Mesothelial cell of epicardium (in vitro differentiated cells): ENCODE results near the gene SLC26A8. TPM values are rescaled to one million over a fixed set of nuclear protein-coding genes. Genes with fewer than 3 reads are reported as not detected.
"Not testable (repeated sequence)": the region's sequence is repeated elsewhere in the genome, so short reads cannot be mapped to it uniquely, and the experiment has no call there.

Source experiments
- DNase-seq, 2 experiments: peaks; one replicate each; pipeline ENCODE4 v3.0.0; 2021; ENCODE audit warnings: low spot score in 2 of 2; ENCODE audit not compliant: unreplicated experiment in 2 of 2
- H3K27ac Mint-ChIP-seq: 2 replicates; pipeline ENCODE4 v1.8.0; 2021; ENCODE audit warnings: mixed read lengths
- H3K27me3 Mint-ChIP-seq: 2 replicates; pipeline ENCODE4 v1.8.0; 2021; ENCODE audit warnings: low read depth, mixed read lengths
- H3K36me3 Mint-ChIP-seq: 2 replicates; pipeline ENCODE4 v1.8.0; 2021; ENCODE audit warnings: mixed read lengths
- H3K4me1 Mint-ChIP-seq: 2 replicates; pipeline ENCODE4 v1.8.0; 2021; ENCODE audit warnings: mixed read lengths
- H3K4me3 Mint-ChIP-seq: 2 replicates; pipeline ENCODE4 v1.8.0; 2021; ENCODE audit warnings: mild to moderate bottlenecking, moderate library complexity, mixed read lengths
- H3K9me3 Mint-ChIP-seq: 2 replicates; pipeline ENCODE4 v1.8.0; 2021; ENCODE audit warnings: mixed read lengths
- total RNA-seq: library from RNA; stranded (reverse); gene quantifications from 3 replicates; pipeline ENCODE4 v1.2.1, GENCODE V29; 2021
- TF ChIP-seq, protein P1 (sequence below): fragments of 200-600 bp; sonication (generic); IDR thresholded peaks from one replicate; pipeline ENCODE4 v1.5.0; 2021; ENCODE audit warnings: antibody characterized with exemption; ENCODE audit not compliant: unreplicated experiment

Gene SLC26A8
- total RNA-seq, 1 donor from 2014 or later, result 0.29 TPM

DNA sequence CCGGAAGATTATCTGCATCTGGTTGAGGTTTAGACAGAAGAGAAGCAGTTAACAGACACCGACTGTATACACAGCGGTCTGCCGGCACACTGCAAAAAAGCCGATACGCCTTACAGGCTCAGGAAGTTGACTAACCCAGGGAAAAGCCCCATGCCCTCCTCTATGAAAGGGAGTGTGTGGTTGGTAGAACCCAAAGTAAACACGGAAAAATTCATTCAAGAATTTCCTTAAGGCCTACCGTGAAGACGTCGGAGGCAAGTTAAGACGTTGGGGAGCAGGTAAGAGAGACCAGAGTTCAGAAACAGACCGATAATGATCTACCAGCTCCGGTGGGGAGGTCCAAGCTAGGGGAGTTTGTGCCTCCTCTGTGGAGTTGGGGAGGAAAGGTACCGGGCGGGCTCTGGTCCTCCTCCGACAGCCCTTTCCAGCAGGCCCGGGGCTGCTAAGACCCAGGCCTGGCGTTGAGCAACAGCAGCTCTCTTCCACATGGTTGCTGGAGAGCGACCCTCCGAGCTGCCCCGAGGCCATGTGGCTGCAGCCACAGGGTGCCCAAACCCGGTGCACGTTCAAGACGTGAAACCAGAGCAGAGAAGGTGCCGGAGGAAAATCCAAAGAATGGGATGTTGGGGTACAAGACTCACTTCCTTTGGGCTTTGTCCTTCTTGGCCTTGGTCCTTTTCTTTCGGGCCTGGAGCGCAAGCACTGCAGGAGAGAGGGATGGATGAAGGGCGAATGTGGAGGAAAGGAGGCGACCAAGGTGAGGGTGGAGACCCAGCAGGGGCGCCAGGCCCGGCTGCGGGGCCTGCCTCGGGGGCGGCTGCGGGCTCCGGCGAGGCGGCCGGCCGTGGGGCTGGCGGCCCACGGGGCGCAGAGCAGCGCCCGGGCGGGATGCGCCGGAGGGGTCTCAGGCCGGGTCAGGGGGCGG, 104.4 kb downstream of the SLC26A8 start:
- H3K36me3 Mint-ChIP-seq, result no peaks in the 10 kb centered on the region
- H3K27me3 Mint-ChIP-seq, result no peaks in the 10 kb centered on the region
- DNase-seq, result peak; percentile 29 to 55
- peak overlapping the region; percentile 98 for H3K27ac Mint-ChIP-seq
- peak overlapping the region; percentile 99 for H3K4me3 Mint-ChIP-seq
- H3K9me3 Mint-ChIP-seq, result no peaks in the 10 kb centered on the region
- peaks cover 39% of the 10 kb centered on the region for H3K4me1 Mint-ChIP-seq
- TF ChIP-seq, protein P1, sequence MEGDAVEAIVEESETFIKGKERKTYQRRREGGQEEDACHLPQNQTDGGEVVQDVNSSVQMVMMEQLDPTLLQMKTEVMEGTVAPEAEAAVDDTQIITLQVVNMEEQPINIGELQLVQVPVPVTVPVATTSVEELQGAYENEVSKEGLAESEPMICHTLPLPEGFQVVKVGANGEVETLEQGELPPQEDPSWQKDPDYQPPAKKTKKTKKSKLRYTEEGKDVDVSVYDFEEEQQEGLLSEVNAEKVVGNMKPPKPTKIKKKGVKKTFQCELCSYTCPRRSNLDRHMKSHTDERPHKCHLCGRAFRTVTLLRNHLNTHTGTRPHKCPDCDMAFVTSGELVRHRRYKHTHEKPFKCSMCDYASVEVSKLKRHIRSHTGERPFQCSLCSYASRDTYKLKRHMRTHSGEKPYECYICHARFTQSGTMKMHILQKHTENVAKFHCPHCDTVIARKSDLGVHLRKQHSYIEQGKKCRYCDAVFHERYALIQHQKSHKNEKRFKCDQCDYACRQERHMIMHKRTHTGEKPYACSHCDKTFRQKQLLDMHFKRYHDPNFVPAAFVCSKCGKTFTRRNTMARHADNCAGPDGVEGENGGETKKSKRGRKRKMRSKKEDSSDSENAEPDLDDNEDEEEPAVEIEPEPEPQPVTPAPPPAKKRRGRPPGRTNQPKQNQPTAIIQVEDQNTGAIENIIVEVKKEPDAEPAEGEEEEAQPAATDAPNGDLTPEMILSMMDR, result no peak

- peaks cover 39% of the 10 kb centered on the region for H3K4me1 Mint-ChIP-seq
- H3K36me3 Mint-ChIP-seq, result peaks cover 1% of the 10 kb centered on the region
- no peaks in the 10 kb centered on the region for H3K9me3 Mint-ChIP-seq
- TF ChIP-seq, protein P1, result no peak
- DNase-seq, result no peak
- peak overlapping the region; percentile 98 for H3K27ac Mint-ChIP-seq
- no peaks in the 10 kb centered on the region for H3K27me3 Mint-ChIP-seq
- peak overlapping the region; percentile 99 for H3K4me3 Mint-ChIP-seq
Measured at GRCh38 chr6:35919085-35919826, 105.2 kb downstream of the SLC26A8 start.

DNA sequence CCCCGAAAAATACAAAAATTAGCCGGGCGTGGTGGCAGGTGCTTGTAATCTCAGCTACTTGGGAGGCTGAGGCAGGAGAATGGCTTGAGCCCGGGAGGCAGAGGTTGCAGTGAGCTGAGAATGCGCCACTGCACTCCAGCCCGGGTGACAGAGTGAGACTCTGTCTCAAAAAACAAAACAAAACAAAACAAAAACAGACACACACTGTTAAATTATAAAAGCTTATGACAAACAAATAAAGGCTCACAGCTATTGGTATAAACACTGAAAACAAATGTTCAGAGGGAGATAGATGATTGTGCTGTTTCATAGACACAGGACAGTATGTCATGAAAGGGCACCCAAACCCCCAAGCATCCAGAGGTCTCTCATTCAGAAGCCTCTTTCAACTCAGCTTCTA, 107.5 kb downstream of the SLC26A8 start:
- not testable (repeated sequence) for DNase-seq, H3K4me3 Mint-ChIP-seq, H3K27me3 Mint-ChIP-seq, H3K9me3 Mint-ChIP-seq, H3K27ac Mint-ChIP-seq
- peaks cover 18% of the 10 kb centered on the region for H3K36me3 Mint-ChIP-seq
- peaks cover 33% of the 10 kb centered on the region for H3K4me1 Mint-ChIP-seq

DNA sequence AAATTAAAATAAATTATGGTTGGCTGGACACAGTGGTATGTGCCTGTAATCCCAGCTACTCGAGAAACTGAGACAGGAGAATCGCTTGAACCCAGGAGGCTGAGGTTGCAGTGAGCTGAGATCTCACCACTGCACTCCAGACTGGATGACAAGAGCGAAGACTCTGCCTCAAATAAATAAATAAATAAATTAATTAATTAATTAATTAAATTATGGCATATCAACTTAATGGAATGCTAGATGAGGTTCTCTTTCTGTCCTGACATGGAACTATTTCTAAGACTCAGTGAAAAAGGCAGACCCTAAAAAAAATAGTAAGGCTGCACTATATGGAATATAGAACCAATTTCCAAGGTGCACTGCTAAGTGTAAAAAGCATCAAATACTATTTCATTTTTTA, 108.4 kb downstream of the SLC26A8 start:
- H3K4me3 Mint-ChIP-seq, result no peak overlapping the region
- H3K4me1 Mint-ChIP-seq, result peaks cover 27% of the 10 kb centered on the region
- no peak for DNase-seq
- H3K27me3 Mint-ChIP-seq, result no peaks in the 10 kb centered on the region
- TF ChIP-seq, protein P1, result no peak
- no peak overlapping the region for H3K27ac Mint-ChIP-seq
- H3K9me3 Mint-ChIP-seq, result peaks cover 4% of the 10 kb centered on the region
- peaks cover 26% of the 10 kb centered on the region for H3K36me3 Mint-ChIP-seq

DNA sequence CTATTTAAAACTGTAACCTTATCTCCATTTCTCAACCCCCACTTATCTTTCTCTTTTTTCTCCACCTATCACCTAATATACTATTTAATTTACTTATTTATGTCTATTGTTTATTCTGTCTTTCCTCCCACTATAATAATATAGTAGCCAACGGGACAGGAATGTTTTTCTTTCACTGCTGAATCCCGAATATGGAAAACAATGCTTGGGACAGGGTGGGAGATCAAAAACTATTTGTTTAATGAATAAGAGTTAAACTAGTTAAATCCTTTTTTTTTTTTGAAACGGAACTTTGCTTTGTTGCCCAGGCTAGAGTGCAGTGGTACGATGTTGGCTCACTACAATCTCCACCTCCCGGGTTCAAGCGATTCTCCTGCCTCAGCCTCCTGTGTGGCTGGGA, 109.9 kb downstream of the SLC26A8 start:
- Mint-ChIP-seq H3K27me3 (no peaks in the 10 kb centered on the region), H3K9me3 (peaks cover 18% of the 10 kb centered on the region), H3K4me3 (no peak overlapping the region), H3K36me3 (peaks cover 39% of the 10 kb centered on the region), H3K4me1 (peaks cover 22% of the 10 kb centered on the region), H3K27ac (no peak overlapping the region)
- DNase-seq, result no peak
- TF ChIP-seq, protein P1, result no peak
